Right lobe of liver (tissue), 6 donors: ENCODE results near the gene PCCA. TPM values are rescaled to one million over a fixed set of nuclear protein-coding genes. Genes with fewer than 3 reads are reported as not detected.
"Not testable (repeated sequence)": the region's sequence is repeated elsewhere in the genome, so short reads cannot be mapped to it uniquely, and the experiment has no call there.

Source experiments
- ATAC-seq, 4 donors: fragments of 200-7000 bp; cut with Tn5 transposase; one replicate each; pipeline ENCODE4 v1.9.1; 2020; ENCODE audit warnings: mild to moderate bottlenecking in 4 of 4, moderate library complexity in 4 of 4
- DNase-seq, 3 donors: peaks; one replicate each; pipeline ENCODE4 v3.0.0-alpha.2; 2020
- H3K27ac ChIP-seq, 3 donors: fragments of 200-600 bp; one replicate each; pipeline ENCODE4 v1.8.0; 2022
- H3K27me3 ChIP-seq, 2 donors: fragments of 200-600 bp; one replicate each; pipeline ENCODE4 v1.8.0; 2022
- H3K36me3 ChIP-seq, 4 donors: fragments of 200-600 bp; sonication (generic) in 1 of 4; one replicate each; pipeline versions ENCODE4 v1.5.1 to v1.8.0; 2017 to 2022; ENCODE audit warnings: control low read depth in 1 of 4
- H3K4me1 ChIP-seq, 4 donors: fragments of 200-600 bp; sonication (generic) in 1 of 4; one replicate each; pipeline versions ENCODE4 v1.5.1 to v1.8.0; 2017 to 2022; ENCODE audit warnings: control low read depth in 1 of 4
- H3K4me3 ChIP-seq, 3 donors: fragments of 200-600 bp; one replicate each; pipeline ENCODE4 v1.8.0; 2022
- H3K9me3 ChIP-seq, 4 donors: fragments of 200-600 bp; sonication (generic) in 1 of 4; one replicate each; pipeline versions ENCODE4 v1.5.1 to v1.8.0; 2017 to 2022; ENCODE audit warnings: control low read depth in 1 of 4
- CTCF ChIP-seq, 4 donors: fragments of 200-600 bp in 3 of 4; fragments of 450-650 bp in 1 of 4; IDR thresholded peaks; one replicate each; pipeline versions ENCODE4 v1.5.1 to v1.8.0; 2016 to 2022; ENCODE audit warnings: antibody characterized with exemption in 4 of 4, mild to moderate bottlenecking in 2 of 4
- POLR2A ChIP-seq: fragments of 450-650 bp; IDR thresholded peaks from one replicate; pipeline ENCODE4 v1.6.1; 2017; ENCODE audit warnings: antibody characterized with exemption, mild to moderate bottlenecking
- WGBS: methylation state at CpG from one replicate; pipeline ENCODE4 v1.1.6; 2018; ENCODE audit warnings: low coverage, low lambda C conversion rate; ENCODE audit not compliant: insufficient coverage; ENCODE audit errors: missing lambda C conversion rate; 5-methylcytosine and 5-hydroxymethylcytosine counted together
- intact Hi-C, 2 donors: fragments of 100-400 bp; cut with DNase I; formaldehyde crosslinking; loops; one replicate each; pipeline versions ENCODE4 v1.11.2 to v1.14.1; 2022
- total RNA-seq, 6 experiments: library from RNA; depleted of rRNA in 2 of 6; stranded (reverse); fragments of >200 nt in 2 of 6; fragmentation: NEBNext Ultra II Directional in 3 of 6; extraction: Animal tissue kit (Norgen Biotek cat#: 25700) in 3 of 6; gene quantifications; one replicate each; pipeline versions ENCODE4 v1.1.0 to v1.2.4, GENCODE V29; 2016 to 2023
- donor health status: DM: no; HTN: yes; CAD: no.
- donor health status: DM: no; HTN: no; CAD: no.
- donor health status: DM: no; HTN: no; CAD: no.
- donor health status: DM: no; HTN: yes; CAD: no.
- donor health status: DM: no; HTN: yes; CAD: no.

Gene PCCA
- total RNA-seq, 6 experiments from 2014 or later: 58.2 to 161 (median 85.2) TPM

- 71% methylated on average over 3 of the region's 5 CpGs for WGBS
- Histone ChIP-seq H3K36me3 (peaks cover 0 to 7% (median 2%) of the 10 kb centered on the region in 4 donors), H3K9me3 (no peaks in the 10 kb centered on the region), H3K4me3 (no peak overlapping the region), H3K27ac (no peak overlapping the region), H3K4me1 (no peaks in the 10 kb centered on the region), H3K27me3 (no peaks in the 10 kb centered on the region)
- intact Hi-C loops: no loop called here
- DNase-seq (no peak), ATAC-seq (no peak)
- TF ChIP-seq CTCF (IDR thresholded peaks at IDR 0.05) (no peak), POLR2A (no peak)
Measured at GRCh38 chr13:100306434-100306999, 217.6 kb downstream of the PCCA start.

GRCh38 chr13:100314132-100314910, 225.4 kb downstream of the PCCA start:
- no peaks in the 10 kb centered on the region for H3K27me3 ChIP-seq
- ATAC-seq (no peak), DNase-seq (no peak)
- 87% methylated on average over 2 of the region's 2 CpGs for WGBS
- H3K4me1 ChIP-seq: no peaks in the 10 kb centered on the region
- H3K36me3 ChIP-seq: peaks cover 0 to 7% (median under 1%) of the 10 kb centered on the region in 4 donors
- H3K9me3 ChIP-seq: no peaks in the 10 kb centered on the region
- intact Hi-C loops: no loop called here
- TF ChIP-seq POLR2A (no peak), CTCF (IDR thresholded peaks at IDR 0.05) (no peak)
- H3K4me3 ChIP-seq: no peak overlapping the region
- H3K27ac ChIP-seq: no peak overlapping the region

GRCh38 chr13:100315522-100315921, 226.6 kb downstream of the PCCA start:
- H3K27ac ChIP-seq: no peak overlapping the region
- H3K36me3 ChIP-seq: no peaks in the 10 kb centered on the region
- H3K9me3 ChIP-seq: no peaks in the 10 kb centered on the region
- TF ChIP-seq POLR2A: no peak
- no peak for TF ChIP-seq CTCF (IDR thresholded peaks at IDR 0.05)
- DNase-seq (no peak), ATAC-seq (no peak)
- intact Hi-C loops: no loop called here
- WGBS: 69% methylated on average over 1 of the region's 1 CpG
- H3K4me3 ChIP-seq: no peak overlapping the region
- no peaks in the 10 kb centered on the region for H3K4me1 ChIP-seq
- no peaks in the 10 kb centered on the region for H3K27me3 ChIP-seq

- H3K27me3 ChIP-seq, intact Hi-C loops, H3K4me1 ChIP-seq, H3K36me3 ChIP-seq, DNase-seq, ATAC-seq, H3K9me3 ChIP-seq, H3K27ac ChIP-seq, H3K4me3 ChIP-seq: not testable (repeated sequence)
- 95% methylated on average over 2 of the region's 3 CpGs for WGBS
Measured at GRCh38 chr13:100318473-100318872, 229.6 kb downstream of the PCCA start.

GRCh38 chr13:100323937-100324336, 235.0 kb downstream of the PCCA start:
- no peak for TF ChIP-seq CTCF (IDR thresholded peaks at IDR 0.05)
- no peak for TF ChIP-seq POLR2A
- 43% methylated on average over 1 of the region's 1 CpG for WGBS
- Histone ChIP-seq H3K4me1 (no peaks in the 10 kb centered on the region), H3K36me3 (peaks cover 0 to 16% (median 7%) of the 10 kb centered on the region in 4 donors), H3K27ac (no peak overlapping the region), H3K27me3 (no peaks in the 10 kb centered on the region), H3K9me3 (no peaks in the 10 kb centered on the region), H3K4me3 (no peak overlapping the region)
- intact Hi-C loops: no loop called here
- DNase-seq (no peak), ATAC-seq (peak in 3 of 4 donors; percentile 40 to 72 (median 46))
